Body of pancreas (tissue), 4 donors: ENCODE data around the gene EHMT1. TPM values are rescaled to one million over a fixed set of nuclear protein-coding genes. Genes with fewer than 3 reads are reported as not detected.

Source experiments
- ATAC-seq: fragments of 150-250 bp; one replicate; pipeline ENCODE4 v1.9.1; 2016
- DNase-seq, 4 donors: peaks; one replicate each; pipeline ENCODE4 v3.0.0-alpha.2; 2019
- H3K27ac ChIP-seq, 4 donors: fragments of 200-600 bp; sonication (generic); 1 replicate in 3 of 4; 2 replicates in 1 of 4; pipeline versions ENCODE4 v1.5.1 to v1.6.1; 2016 to 2019; ENCODE audit warnings: mild to moderate bottlenecking in 1 of 4, mixed read lengths in 1 of 4, moderate library complexity in 1 of 4
- H3K27me3 ChIP-seq, 2 donors: fragments of 200-600 bp; sonication (generic); one replicate each; pipeline ENCODE4 v1.6.0; 2016; ENCODE audit warnings: mild to moderate bottlenecking in 1 of 2
- H3K36me3 ChIP-seq, 2 donors: fragments of 200-600 bp; sonication (generic); replicated peaks in 1 of 2; 2 replicates each; pipeline ENCODE4 v1.5.1; 2016; ENCODE audit warnings: low read depth in 2 of 2; ENCODE audit not compliant: insufficient read depth in 1 of 2
- H3K4me1 ChIP-seq: fragments of 200-600 bp; sonication (generic); one replicate; pipeline ENCODE4 v1.6.0; 2016
- H3K4me3 ChIP-seq, 2 donors: fragments of 200-600 bp; sonication (generic); 1 replicate in 1 of 2; 2 replicates in 1 of 2; pipeline ENCODE4 v1.5.1; 2016 to 2019
- H3K9me3 ChIP-seq, 3 donors: fragments of 200-600 bp; sonication (generic); 1 replicate in 2 of 3; 2 replicates in 1 of 3; pipeline ENCODE4 v1.5.1; 2016
- POLR2A ChIP-seq, 3 donors: fragments of 450-650 bp; IDR thresholded peaks; one replicate each; pipeline ENCODE4 v1.6.1; 2016; ENCODE audit warnings: antibody characterized with exemption in 3 of 3, mild to moderate bottlenecking in 2 of 3
- WGBS, 2 donors: methylation state at CpG; one replicate each; pipeline ENCODE4 v1.1.5; 2017; 5-methylcytosine and 5-hydroxymethylcytosine counted together
- intact Hi-C: fragments of 100-400 bp; cut with DNase I; formaldehyde crosslinking; loops from one replicate; pipeline ENCODE4 v1.15.1; 2023
- total RNA-seq, 2 donors: library from RNA; depleted of rRNA; stranded (reverse); fragments of >200 nt; gene quantifications; one replicate each; pipeline ENCODE4 v1.1.0, GENCODE V29; 2016
- TF ChIP-seq, protein P1 (sequence below), 7 experiments: fragments of 450-650 bp in 4 of 7; fragments of 200-600 bp in 3 of 7; sonication (generic) in 3 of 7; IDR thresholded peaks; one replicate each; pipeline ENCODE4 v1.5.1; 2016 to 2019; ENCODE audit warnings: antibody characterized with exemption in 7 of 7

The EHMT1 gene
- total RNA-seq, 2 donors from 2014 or later = 41.0 to 65.9 TPM

- peaks cover 0 to 3% (median 0%) of the 10 kb centered on the region in 3 donors for H3K9me3 ChIP-seq
- ATAC-seq (no peak), DNase-seq (no peak)
- intact Hi-C loops = no loop called here
- H3K36me3 ChIP-seq = no peaks in the 10 kb centered on the region
- TF ChIP-seq POLR2A (IDR thresholded peaks at IDR 0.05) = no peak
- TF ChIP-seq, protein P1, sequence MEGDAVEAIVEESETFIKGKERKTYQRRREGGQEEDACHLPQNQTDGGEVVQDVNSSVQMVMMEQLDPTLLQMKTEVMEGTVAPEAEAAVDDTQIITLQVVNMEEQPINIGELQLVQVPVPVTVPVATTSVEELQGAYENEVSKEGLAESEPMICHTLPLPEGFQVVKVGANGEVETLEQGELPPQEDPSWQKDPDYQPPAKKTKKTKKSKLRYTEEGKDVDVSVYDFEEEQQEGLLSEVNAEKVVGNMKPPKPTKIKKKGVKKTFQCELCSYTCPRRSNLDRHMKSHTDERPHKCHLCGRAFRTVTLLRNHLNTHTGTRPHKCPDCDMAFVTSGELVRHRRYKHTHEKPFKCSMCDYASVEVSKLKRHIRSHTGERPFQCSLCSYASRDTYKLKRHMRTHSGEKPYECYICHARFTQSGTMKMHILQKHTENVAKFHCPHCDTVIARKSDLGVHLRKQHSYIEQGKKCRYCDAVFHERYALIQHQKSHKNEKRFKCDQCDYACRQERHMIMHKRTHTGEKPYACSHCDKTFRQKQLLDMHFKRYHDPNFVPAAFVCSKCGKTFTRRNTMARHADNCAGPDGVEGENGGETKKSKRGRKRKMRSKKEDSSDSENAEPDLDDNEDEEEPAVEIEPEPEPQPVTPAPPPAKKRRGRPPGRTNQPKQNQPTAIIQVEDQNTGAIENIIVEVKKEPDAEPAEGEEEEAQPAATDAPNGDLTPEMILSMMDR (IDR thresholded peaks at IDR 0.05) = no peak
- no peaks in the 10 kb centered on the region for H3K27me3 ChIP-seq
- no peaks in the 10 kb centered on the region for H3K4me1 ChIP-seq
- H3K4me3 ChIP-seq = no peak overlapping the region
- H3K27ac ChIP-seq = no peak overlapping the region
- WGBS, 2 donors = 84 to 89% methylated on average over 9 of the region's 9 CpGs
Measured at GRCh38 chr9:137843355-137843754, 224.6 kb downstream of the EHMT1 start.

DNA sequence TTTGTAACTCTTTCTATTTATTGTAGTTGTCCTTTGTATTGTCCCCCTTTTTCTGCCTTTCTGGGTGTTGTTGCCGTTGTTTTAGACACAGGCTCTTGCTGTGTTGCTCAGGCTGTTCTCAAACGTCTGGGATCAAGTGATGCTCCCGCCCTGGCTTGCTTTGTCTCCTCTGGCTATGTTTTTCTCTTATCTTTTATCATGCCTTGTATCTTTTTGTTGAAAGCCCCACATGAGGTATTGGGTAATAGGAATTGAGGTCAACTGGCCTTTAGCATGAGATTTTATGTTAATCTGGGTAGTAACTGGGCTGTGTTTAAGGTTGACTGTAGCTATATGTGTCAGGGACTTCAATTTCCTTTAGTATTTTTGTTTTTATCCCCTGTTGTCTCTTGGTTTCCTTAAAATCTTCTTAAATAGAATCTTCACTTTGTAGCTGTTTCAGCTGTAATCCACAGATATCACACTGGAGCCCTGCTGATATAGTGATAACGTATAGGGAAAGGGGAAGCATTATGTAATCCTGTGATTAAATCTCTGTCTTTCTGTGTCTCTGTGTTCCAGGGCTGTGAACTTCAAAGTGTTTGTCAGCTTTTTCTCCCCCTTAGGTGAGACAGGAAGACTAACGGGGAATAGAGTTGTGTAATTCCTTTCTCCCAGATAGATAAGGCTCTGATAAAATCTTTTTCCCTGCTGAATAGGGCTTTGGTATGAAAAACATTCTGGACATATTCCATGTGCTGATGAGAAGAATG lies 232.9 kb downstream of the EHMT1 start:
- TF ChIP-seq POLR2A (IDR thresholded peaks at IDR 0.05) = no peak
- TF ChIP-seq, protein P1 (IDR thresholded peaks at IDR 0.05) = no peak
- Histone ChIP-seq H3K27ac (no peak overlapping the region), H3K9me3 (peaks cover 0 to 9% (median 0%) of the 10 kb centered on the region in 3 donors), H3K27me3 (no peaks in the 10 kb centered on the region), H3K36me3 (no peaks in the 10 kb centered on the region), H3K4me1 (no peaks in the 10 kb centered on the region), H3K4me3 (no peak overlapping the region)
- DNase-seq (no peak), ATAC-seq (no peak)
- WGBS, 2 donors = 48 to 54% methylated on average over 5 of the region's 5 CpGs
- intact Hi-C loops = no loop called here

- ATAC-seq (no peak), DNase-seq (no peak)
- Histone ChIP-seq H3K36me3 (no peaks in the 10 kb centered on the region), H3K4me3 (no peak overlapping the region), H3K27me3 (no peaks in the 10 kb centered on the region), H3K4me1 (no peaks in the 10 kb centered on the region), H3K27ac (no peak overlapping the region), H3K9me3 (peaks cover 0 to 9% (median 0%) of the 10 kb centered on the region in 3 donors)
- WGBS, 2 donors = 93 to 100% methylated on average over 1 of the region's 1 CpG
- intact Hi-C loops = no loop called here
- TF ChIP-seq, protein P1 (IDR thresholded peaks at IDR 0.05) = no peak
- no peak for TF ChIP-seq POLR2A (IDR thresholded peaks at IDR 0.05)
Measured at GRCh38 chr9:137853392-137853995, 234.7 kb downstream of the EHMT1 start.

DNA sequence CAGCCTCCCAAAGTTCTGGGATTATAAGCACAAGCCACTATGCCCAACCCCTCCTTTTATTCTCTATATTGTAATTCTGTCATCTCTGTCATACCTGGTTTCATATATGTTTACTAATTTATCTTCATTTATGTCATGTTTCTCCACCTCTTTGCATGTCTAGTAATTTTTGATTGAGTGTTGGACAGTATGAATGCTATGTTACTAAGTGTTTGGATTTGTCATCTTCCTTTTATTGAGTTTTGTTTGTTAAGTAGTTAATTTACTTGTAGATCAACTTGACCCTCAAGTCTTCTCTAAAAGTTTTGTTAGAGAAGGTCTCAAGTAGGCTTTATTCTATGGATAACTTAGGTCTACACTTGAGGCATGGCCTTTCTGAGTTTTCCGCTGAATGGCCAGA lies 241.6 kb downstream of the EHMT1 start:
- DNase-seq = no peak
- WGBS, 2 donors = 91 to 97% methylated on average over 1 of the region's 1 CpG
- Histone ChIP-seq H3K4me1 (no peaks in the 10 kb centered on the region), H3K4me3 (no peak overlapping the region), H3K9me3 (peaks cover 0 to 8% (median 0%) of the 10 kb centered on the region in 3 donors), H3K36me3 (no peaks in the 10 kb centered on the region), H3K27me3 (no peaks in the 10 kb centered on the region), H3K27ac (no peak overlapping the region)
- no peak for ATAC-seq
- TF ChIP-seq, protein P1 (IDR thresholded peaks at IDR 0.05) = no peak
- TF ChIP-seq POLR2A (IDR thresholded peaks at IDR 0.05) = no peak
- intact Hi-C loops = no loop called here
